ENCODE measurements around the gene TTBK2. TPM values are rescaled to one million over a fixed set of nuclear protein-coding genes. Genes with fewer than 3 reads are reported as not detected.

Gene TTBK2
- total RNA-seq, 4 donors from 2014 or later = 8.3 to 28.8 (median 11.8) TPM

- TF ChIP-seq, protein P1, sequence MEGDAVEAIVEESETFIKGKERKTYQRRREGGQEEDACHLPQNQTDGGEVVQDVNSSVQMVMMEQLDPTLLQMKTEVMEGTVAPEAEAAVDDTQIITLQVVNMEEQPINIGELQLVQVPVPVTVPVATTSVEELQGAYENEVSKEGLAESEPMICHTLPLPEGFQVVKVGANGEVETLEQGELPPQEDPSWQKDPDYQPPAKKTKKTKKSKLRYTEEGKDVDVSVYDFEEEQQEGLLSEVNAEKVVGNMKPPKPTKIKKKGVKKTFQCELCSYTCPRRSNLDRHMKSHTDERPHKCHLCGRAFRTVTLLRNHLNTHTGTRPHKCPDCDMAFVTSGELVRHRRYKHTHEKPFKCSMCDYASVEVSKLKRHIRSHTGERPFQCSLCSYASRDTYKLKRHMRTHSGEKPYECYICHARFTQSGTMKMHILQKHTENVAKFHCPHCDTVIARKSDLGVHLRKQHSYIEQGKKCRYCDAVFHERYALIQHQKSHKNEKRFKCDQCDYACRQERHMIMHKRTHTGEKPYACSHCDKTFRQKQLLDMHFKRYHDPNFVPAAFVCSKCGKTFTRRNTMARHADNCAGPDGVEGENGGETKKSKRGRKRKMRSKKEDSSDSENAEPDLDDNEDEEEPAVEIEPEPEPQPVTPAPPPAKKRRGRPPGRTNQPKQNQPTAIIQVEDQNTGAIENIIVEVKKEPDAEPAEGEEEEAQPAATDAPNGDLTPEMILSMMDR (IDR thresholded peaks at IDR 0.05) = no peak
- ATAC-seq (ENCODE audit: low FRiP score) (peak; percentile 50), DNase-seq (ENCODE audit: low spot score) (no peak)
These were observed 619 bp downstream of the TTBK2 start for GRCh38 chr15:42919799-42920518.

DNA sequence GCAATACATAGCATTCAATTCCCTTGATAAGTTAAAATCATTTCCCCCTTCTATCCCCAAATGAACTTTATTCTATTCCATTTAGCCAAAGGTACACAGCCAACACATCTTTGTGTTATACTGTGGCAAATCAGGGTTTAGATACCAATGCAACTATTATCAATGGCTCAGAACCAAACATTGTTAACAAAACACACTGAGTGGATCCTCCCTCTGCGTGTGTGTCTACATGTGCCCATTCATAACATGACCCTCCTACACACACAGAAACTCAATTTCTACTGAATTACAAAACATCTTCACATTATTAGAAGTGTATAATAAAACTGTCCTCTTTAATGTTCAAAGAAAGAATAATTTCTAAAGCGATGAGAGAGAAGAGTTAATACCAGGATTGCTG, 1.3 kb downstream of the TTBK2 start:
- TF ChIP-seq, protein P1 (IDR thresholded peaks at IDR 0.05) = no peak
- ATAC-seq (ENCODE audit: low FRiP score) (no peak), DNase-seq (ENCODE audit: low spot score) (no peak)

GRCh38 chr15:42918047-42918446, 2.5 kb downstream of the TTBK2 start:
- no peak for ATAC-seq (ENCODE audit: low FRiP score)
- TF ChIP-seq, protein P1 (IDR thresholded peaks at IDR 0.05) = no peak
- DNase-seq (ENCODE audit: low spot score) = no peak

- ATAC-seq (ENCODE audit: low FRiP score) (no peak), DNase-seq (ENCODE audit: low spot score) (no peak)
- TF ChIP-seq, protein P1 (IDR thresholded peaks at IDR 0.05) = no peak
These were observed 4.8 kb downstream of the TTBK2 start for GRCh38 chr15:42915654-42916315.

DNA sequence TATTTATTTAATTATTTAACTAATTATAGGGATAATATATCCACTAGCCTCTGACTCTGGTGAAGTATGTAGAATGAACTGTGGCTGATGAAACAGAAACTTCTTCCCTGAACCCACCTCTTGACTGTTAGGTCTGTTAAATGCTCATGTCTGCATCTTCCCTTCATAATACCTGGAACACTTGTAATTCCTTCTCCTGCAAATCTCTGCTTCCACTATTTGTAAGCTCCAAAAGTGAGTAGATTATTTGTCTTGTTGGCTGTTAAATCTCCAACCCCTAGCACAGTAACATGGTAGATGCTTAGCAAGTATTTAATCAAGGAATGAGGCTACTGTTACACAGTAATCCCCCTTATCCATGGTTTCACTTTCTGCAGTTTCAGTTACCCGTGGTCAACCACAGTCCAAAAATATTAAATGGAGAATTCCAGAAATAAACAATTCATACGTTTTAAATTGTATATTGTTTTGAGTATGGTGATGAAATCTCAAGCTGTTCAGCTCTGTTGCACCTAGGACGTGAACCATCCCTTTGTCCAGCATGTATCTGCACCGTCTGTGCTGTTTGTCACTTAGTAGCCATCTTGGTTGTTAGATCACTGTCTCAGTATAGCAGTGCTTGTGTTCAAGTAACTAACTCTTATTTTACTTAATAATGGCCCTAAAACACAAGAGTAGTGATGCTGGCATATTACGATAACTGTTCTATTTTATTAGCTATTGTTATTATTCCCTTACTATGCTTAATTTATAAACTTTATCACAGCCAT, 5.7 kb downstream of the TTBK2 start:
- ATAC-seq (ENCODE audit: low FRiP score) = no peak
- no peak for DNase-seq (ENCODE audit: low spot score)
- TF ChIP-seq, protein P1 (IDR thresholded peaks at IDR 0.05) = no peak

- DNase-seq (ENCODE audit: low spot score) = no peak
- no peak for ATAC-seq (ENCODE audit: low FRiP score)
- TF ChIP-seq, protein P1 (IDR thresholded peaks at IDR 0.05) = no peak
These were observed 9.5 kb downstream of the TTBK2 start for GRCh38 chr15:42911058-42911592.
